Hippocampal formation (tissue), 2 donors: ENCODE data around the gene IGF2R.
"Not testable (repeated sequence)": the region's sequence is repeated elsewhere in the genome, so short reads cannot be mapped to it uniquely, and the experiment has no call there.

ENCODE experiments used
- DNase-seq, 2 donors: peaks; one replicate each; lab custom pipeline; 2025; lab: John Stamatoyannopoulos, UW

IGF2R gene

GRCh38 chr6:159997498-159998101, 28.7 kb downstream of the IGF2R start:
- no peak for DNase-seq

- no peak for DNase-seq
Observed at GRCh38 chr6:159998538-159998937, 29.7 kb downstream of the IGF2R start.

GRCh38 chr6:159999240-159999671, 30.4 kb downstream of the IGF2R start:
- DNase-seq = no peak

- DNase-seq = no peak
Observed at GRCh38 chr6:160000280-160000704, 31.4 kb downstream of the IGF2R start.

DNA sequence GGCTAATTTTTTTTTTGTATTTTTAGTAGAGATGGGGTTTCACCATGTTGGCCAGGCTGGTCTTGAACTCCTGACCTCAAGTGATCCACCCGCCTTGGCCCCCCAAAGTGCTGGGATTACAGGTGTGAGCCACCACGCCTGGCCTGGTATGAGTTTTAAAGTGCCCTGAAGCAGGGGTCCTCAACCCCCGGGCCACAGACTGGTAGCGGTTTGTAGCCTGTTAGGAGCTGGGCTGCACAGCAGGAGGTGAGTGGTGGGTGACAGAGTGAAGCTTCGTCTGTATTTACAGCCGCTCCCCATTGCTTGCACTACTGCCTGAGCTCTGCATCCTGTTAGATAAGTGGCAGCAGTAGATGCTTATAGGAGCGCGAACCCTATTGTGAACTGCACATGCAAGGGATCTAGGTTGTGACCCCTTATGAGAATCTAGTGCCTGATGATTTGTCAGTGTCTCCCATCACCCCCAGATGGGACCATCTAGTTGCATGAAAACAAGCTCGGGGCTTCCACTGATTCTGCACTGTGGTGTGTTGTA, 32.1 kb downstream of the IGF2R start:
- DNase-seq = not testable (repeated sequence)

- no peak for DNase-seq
Observed at GRCh38 chr6:160002882-160003281, 34.0 kb downstream of the IGF2R start.

- no peak for DNase-seq
Observed at GRCh38 chr6:160004018-160004417, 35.1 kb downstream of the IGF2R start.

DNA sequence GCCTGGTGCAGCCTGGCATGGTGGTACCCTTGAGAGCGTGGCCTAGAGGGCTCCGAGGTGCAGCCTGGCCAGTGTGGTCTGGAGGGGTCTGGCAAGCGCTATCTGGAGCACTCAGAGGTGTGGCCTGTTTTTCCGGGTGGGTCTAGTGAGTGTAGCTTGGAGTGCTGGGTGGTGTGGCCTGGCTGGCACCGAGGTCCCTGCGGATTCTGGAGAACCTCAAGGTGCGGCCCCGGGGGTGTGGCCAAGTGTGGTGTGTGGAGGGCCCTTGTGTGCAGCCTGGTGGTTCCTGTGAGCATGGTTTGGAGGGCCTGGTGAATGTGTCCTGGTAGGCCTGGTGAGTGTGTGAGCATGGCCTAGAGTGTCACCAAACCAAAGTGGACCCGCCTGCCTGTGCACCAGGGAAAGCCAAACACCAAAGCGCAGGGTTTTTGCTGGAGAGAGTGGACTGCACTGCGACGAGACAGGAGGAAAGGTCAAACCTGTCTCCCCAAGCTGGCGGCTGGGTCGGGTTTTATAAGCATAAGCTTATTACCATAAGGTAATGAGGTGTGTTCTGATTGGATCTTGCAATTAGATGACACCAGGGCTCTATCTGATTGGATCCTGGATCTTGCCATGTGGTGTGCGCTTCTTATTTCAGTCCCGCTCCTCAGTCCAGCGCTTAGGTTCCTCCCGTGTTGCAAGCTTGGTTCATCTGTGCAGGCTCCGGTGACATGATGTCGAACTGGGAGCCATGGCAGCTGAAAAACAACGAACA, 35.7 kb downstream of the IGF2R start:
- no peak for DNase-seq

DNA sequence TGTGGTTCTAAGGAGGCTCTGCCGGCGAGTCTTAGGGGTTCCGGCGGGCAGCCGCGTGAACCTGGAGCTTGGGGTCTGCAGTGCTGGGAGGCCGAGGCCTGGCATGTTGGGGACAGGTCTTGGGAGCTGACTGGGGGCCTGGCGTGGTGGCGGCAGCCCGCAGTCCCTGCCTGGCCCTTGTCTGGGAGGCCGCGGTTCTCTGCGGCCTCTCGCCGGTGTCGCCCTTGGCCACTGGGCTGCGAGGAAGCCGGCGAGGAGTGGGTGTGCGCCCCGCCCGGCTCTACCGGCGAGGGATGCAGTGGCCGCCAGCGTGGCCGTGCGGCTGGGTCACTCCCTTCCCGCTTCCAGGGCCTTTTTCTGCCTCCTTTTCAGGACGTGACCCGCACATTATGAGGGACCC, 36.3 kb downstream of the IGF2R start:
- no peak for DNase-seq

DNA sequence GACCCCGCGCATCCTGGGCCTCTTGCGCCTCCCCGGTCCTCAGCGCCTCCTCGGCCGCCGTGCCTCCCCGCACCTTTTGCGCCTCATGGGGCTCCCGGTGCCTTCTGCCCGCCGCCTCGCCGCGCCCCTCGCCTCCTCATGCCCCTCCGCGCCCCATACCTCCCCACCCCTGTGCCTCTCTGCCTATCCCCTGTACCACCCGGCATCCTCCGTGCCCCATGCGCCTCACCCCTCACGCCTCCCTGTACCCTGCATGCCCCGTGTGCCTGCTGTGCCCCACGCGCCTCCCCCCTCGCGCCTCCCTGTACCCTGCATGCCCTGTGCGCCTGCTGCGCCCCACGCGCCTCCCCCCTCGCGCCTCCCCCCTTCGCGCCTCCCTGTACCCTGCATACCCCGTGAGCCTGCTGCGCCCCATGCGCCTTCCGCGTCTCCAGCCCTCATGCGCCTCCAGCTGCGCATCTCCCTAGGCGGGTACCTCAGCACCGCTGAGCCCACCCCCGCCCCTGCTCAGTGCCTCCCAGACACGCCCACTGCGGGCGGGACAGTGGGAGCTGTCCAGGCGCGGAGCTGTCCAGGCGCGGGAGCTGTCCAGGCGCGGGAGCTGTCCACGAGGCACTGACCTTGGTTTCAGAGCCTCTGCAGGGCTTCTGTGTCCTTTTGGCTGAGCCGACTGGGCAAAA, 37.1 kb downstream of the IGF2R start:
- no peak for DNase-seq

DNA sequence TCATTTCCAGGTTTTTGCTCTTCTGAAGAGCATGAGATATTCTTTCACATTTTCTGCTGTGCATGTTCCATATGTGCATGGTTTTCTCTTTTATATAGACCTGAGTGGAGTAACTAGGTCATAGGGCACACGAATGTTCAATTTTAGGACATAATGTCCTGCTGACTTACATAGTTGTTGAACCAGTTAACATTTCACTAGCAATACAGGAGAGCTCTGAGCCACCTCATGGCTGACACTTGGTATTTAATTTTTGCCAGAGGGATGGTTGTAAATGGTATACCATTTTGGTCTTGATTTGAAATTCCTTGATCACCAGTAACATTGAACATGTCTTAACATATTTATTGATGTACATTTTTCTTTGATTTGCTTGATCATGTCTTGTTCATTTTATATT, 38.3 kb downstream of the IGF2R start:
- no peak for DNase-seq

- DNase-seq = no peak
Observed at GRCh38 chr6:160007611-160008010, 38.7 kb downstream of the IGF2R start.

DNA sequence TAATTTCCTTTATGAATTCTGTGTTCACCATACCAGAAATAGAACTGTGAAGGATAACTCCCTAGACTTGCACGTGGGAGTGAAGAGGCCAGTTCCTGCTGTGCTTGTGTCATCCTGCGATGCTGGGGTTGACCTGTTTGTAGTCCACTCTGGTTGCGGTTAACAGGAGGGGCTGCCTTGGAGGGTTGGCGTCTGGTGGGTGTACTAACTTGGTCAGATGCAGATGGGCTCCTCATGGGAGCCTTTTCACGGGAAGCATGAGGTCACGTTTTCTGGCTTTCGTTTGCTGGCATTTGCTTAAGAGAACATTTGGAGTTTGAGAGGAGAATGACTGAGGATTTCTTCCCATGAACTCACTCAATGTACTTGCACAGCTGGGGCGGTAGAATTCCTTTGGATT, 41.2 kb downstream of the IGF2R start:
- no peak for DNase-seq

GRCh38 chr6:160013987-160014868, 45.3 kb downstream of the IGF2R start:
- DNase-seq = no peak

GRCh38 chr6:160014869-160015182, 45.9 kb downstream of the IGF2R start:
- no peak for DNase-seq

GRCh38 chr6:160015778-160016684, 47.1 kb downstream of the IGF2R start:
- DNase-seq = no peak

DNA sequence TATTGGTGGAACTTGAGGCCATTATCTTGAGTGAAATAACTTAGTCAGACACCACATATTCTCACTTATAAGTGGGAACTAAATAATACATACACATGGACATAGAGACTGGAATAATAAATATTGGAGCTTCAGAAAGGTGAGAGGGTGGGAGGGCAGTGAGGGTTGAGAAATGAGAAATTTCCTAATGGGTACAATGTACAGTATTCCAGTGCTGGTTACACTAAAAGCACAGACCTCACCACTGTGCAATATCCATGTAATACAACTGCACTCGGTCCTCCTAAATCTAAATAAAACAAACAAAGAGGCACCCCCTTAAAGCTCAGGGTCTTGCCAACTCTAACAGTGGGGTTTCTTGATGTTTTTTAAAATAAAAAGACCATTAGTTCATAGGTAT, 53.2 kb downstream of the IGF2R start:
- no peak for DNase-seq

- DNase-seq = no peak
Observed at GRCh38 chr6:160022793-160023192, 53.9 kb downstream of the IGF2R start.

GRCh38 chr6:160024152-160024551, 55.3 kb downstream of the IGF2R start:
- no peak for DNase-seq

DNA sequence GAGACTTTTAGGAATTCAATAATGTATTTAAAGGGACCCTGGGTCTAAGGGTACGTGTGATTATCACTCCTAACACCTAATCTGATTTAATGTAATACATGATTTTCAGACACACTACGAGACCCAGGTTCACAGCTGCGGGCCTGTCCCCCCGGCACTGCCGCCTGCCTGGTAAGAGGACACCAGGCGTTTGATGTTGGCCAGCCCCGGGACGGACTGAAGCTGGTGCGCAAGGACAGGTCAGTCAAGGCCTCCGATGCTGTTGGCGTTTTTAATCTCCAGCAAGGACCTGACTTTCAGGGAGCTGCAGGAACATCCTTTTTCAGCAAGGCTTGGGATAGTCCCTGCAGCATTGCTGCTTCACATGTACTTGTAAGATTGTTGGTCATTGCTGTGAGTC, 58.2 kb downstream of the IGF2R start:
- no peak for DNase-seq

DNA sequence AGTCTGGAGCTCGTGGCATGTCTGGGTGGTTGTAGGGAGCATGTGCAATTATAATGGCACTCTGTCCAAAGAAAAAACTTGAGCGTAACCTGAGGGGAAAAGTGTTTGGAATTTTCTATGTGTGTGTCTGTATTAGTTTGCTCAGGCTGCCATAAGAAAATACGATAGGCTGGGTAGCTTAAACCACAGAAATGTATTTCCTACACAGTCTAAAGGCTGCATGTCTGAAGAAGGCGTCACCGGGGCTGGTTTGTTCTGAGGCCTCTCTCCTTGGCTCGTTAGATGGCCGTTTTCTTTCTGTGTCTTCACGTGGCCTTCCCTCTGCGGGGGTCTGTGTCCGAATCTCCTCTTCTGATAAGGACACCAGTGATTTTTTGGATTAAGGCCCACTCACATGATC, 59.0 kb downstream of the IGF2R start:
- no peak for DNase-seq
